Activated CD8-positive, alpha-beta memory T cell treated with anti-CD3 and anti-CD28 coated beads, Interleukin-2, amount 50 U/mL, for 24 hours (primary cell): ENCODE measurements around the gene APOC1.
A peak's percentile ranks its signal among the peaks of the same experiment; 100 is the strongest.
"Not testable (repeated sequence)": the region's sequence is repeated elsewhere in the genome, so short reads cannot be mapped to it uniquely, and the experiment has no call there.

Experiments used
- DNase-seq: peaks from one replicate; pipeline ENCODE4 v3.0.0-alpha.2; 2020; ENCODE audit errors: extremely low read depth

Gene APOC1

GRCh38 chr19:44914433-44915206 is at the start of gene APOC1:
Gene APOC1 (plus strand): TSS chr19:44914608. CDS start chr19:44914892, 284 bp downstream.
- peak; percentile 46 for DNase-seq

- no peak for DNase-seq
These were observed 49.1 kb upstream of the APOC1 start for GRCh38 chr19:44865196-44865767.

GRCh38 chr19:44866664-44867063 is 47.7 kb upstream of the APOC1 start:
- DNase-seq, result no peak

GRCh38 chr19:44867578-44867977 is 46.8 kb upstream of the APOC1 start:
- no peak for DNase-seq

GRCh38 chr19:44869733-44870470 is 44.5 kb upstream of the APOC1 start:
- no peak for DNase-seq

- no peak for DNase-seq
These were observed 42.6 kb upstream of the APOC1 start for GRCh38 chr19:44871809-44872208.

GRCh38 chr19:44872661-44873060 is 41.7 kb upstream of the APOC1 start:
- DNase-seq, result no peak

GRCh38 chr19:44874317-44874716 is 40.1 kb upstream of the APOC1 start:
- DNase-seq, result no peak

GRCh38 chr19:44875666-44876451 is 38.5 kb upstream of the APOC1 start:
- DNase-seq, result no peak

- DNase-seq, result no peak
These were observed 37.4 kb upstream of the APOC1 start for GRCh38 chr19:44876930-44877535.

GRCh38 chr19:44878120-44878865 is 36.1 kb upstream of the APOC1 start:
- DNase-seq, result no peak

- no peak for DNase-seq
These were observed 34.9 kb upstream of the APOC1 start for GRCh38 chr19:44879309-44880065.

GRCh38 chr19:44882063-44882462 is 32.3 kb upstream of the APOC1 start:
- no peak for DNase-seq

GRCh38 chr19:44882619-44883397 is 31.6 kb upstream of the APOC1 start:
- not testable (repeated sequence) for DNase-seq

GRCh38 chr19:44883922-44884321 is 30.5 kb upstream of the APOC1 start:
- no peak for DNase-seq

- DNase-seq, result no peak
These were observed 29.8 kb upstream of the APOC1 start for GRCh38 chr19:44884566-44884965.

GRCh38 chr19:44886141-44886540 is 28.3 kb upstream of the APOC1 start:
- DNase-seq, result no peak

GRCh38 chr19:44887648-44888047 is 26.8 kb upstream of the APOC1 start:
- DNase-seq, result no peak

- DNase-seq, result not testable (repeated sequence)
These were observed 26.1 kb upstream of the APOC1 start for GRCh38 chr19:44888335-44888734.
